Right atrium auricular region (tissue), 2 donors: Measurements from ENCODE around the gene UNC5CL. TPM values are rescaled to one million over a fixed set of nuclear protein-coding genes. Genes with fewer than 3 reads are reported as not detected.

ENCODE experiments used
- DNase-seq: peaks from one replicate; pipeline ENCODE4 v3.0.0-alpha.2; 2019; ENCODE audit warnings: low spot score
- H3K27ac ChIP-seq, 2 donors: fragments of 200-600 bp; sonication (generic); 1 replicate in 1 of 2; 2 replicates in 1 of 2; pipeline ENCODE4 v1.5.1; 2016 to 2019
- H3K27me3 ChIP-seq, 2 donors: fragments of 200-600 bp; sonication (generic); one replicate each; pipeline versions ENCODE4 v1.5.1 to v1.6.0; 2017 to 2019
- H3K36me3 ChIP-seq: fragments of 200-600 bp; sonication (generic); one replicate; pipeline ENCODE4 v1.5.1; 2016
- H3K4me1 ChIP-seq, 2 donors: fragments of 200-600 bp; sonication (generic); one replicate each; pipeline versions ENCODE4 v1.5.1 to v1.6.0; 2017 to 2019
- H3K4me3 ChIP-seq, 2 donors: fragments of 200-600 bp; sonication (generic); 1 replicate in 1 of 2; 2 replicates in 1 of 2; pipeline ENCODE4 v1.5.1; 2017 to 2019; ENCODE audit warnings: mild to moderate bottlenecking in 1 of 2, moderate library complexity in 1 of 2
- H3K9me3 ChIP-seq, 2 donors: fragments of 200-600 bp; sonication (generic); one replicate each; pipeline ENCODE4 v1.5.1; 2019
- total RNA-seq, 2 donors: library from RNA; depleted of rRNA; stranded (reverse); fragments of >200 nt; gene quantifications; one replicate each; pipeline ENCODE4 v1.1.0, GENCODE V29; 2016
- TF ChIP-seq, protein P1 (sequence below), 2 donors: fragments of 200-600 bp; sonication (generic); IDR thresholded peaks; one replicate each; pipeline ENCODE4 v1.5.1; 2019; ENCODE audit warnings: antibody characterized with exemption in 2 of 2

UNC5CL gene, protein sequence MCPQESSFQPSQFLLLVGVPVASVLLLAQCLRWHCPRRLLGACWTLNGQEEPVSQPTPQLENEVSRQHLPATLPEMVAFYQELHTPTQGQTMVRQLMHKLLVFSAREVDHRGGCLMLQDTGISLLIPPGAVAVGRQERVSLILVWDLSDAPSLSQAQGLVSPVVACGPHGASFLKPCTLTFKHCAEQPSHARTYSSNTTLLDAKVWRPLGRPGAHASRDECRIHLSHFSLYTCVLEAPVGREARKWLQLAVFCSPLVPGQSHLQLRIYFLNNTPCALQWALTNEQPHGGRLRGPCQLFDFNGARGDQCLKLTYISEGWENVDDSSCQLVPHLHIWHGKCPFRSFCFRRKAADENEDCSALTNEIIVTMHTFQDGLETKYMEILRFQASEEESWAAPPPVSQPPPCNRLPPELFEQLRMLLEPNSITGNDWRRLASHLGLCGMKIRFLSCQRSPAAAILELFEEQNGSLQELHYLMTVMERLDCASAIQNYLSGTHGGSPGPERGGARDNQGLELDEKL
- under 1 TPM; 0.43 to 0.96 TPM for total RNA-seq

DNA sequence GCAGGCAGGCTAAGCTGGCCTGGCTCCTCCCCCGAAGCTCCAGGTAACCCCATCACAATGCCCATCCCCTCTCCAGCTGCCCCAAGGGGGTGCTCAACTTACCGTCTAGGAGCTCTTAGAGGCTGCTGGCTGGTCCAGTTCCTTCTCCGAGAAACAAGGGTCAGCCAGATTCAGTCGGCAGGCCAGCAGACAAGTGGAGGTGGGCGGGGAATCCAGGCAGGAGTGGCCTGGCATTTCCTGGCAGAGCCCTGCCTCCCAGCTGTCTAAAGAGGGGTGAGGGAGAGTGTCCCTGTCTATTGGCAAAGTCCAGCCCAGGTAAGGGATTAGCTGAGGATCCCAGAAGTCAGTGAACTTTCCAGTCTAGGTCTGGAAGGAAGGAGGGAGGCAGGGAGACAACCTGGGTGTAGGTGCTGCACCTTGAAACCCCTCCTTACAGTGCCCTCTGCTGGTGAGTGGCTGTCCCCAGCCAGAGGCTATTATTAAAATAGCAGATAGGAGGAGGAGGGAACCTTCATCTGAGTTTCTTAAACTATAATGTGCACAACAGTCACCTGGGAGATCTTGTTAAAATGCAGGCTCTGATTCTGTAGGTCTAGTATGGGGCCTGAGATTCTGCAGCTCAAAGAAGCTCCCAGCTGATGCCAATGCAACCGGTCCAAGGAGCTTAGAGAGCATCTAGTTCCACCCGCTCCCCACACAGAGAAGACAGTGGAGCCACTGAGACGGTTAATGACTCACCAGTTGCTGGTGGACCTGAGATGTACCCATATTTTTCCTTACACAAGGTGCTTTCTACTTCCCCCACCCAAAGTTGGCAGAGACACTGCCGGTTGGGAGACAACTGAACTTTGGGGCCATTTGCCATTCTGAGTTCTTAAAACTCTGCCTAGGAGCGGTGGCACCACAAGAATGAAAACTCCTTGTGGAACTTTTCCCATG is at the start of gene UNC5CL:
UNC5CL (minus strand) TSS at position 162 of the 939 bp plus-strand sequence. CDS start 4,147 bp downstream, outside the sequence.
- no peak for DNase-seq
- Histone ChIP-seq H3K36me3 (no peaks in the 10 kb centered on the region), H3K9me3 (no peaks in the 10 kb centered on the region), H3K4me3 (no peak within 1 kb of the TSS), H3K27ac (no peak within 1 kb of the TSS), H3K4me1 (peaks cover 0 to 6% of the 10 kb centered on the region in 2 donors), H3K27me3 (no peaks in the 10 kb centered on the region)
- TF ChIP-seq, protein P1, sequence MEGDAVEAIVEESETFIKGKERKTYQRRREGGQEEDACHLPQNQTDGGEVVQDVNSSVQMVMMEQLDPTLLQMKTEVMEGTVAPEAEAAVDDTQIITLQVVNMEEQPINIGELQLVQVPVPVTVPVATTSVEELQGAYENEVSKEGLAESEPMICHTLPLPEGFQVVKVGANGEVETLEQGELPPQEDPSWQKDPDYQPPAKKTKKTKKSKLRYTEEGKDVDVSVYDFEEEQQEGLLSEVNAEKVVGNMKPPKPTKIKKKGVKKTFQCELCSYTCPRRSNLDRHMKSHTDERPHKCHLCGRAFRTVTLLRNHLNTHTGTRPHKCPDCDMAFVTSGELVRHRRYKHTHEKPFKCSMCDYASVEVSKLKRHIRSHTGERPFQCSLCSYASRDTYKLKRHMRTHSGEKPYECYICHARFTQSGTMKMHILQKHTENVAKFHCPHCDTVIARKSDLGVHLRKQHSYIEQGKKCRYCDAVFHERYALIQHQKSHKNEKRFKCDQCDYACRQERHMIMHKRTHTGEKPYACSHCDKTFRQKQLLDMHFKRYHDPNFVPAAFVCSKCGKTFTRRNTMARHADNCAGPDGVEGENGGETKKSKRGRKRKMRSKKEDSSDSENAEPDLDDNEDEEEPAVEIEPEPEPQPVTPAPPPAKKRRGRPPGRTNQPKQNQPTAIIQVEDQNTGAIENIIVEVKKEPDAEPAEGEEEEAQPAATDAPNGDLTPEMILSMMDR (IDR thresholded peaks at IDR 0.05): peak; percentile 41 to 70

DNA sequence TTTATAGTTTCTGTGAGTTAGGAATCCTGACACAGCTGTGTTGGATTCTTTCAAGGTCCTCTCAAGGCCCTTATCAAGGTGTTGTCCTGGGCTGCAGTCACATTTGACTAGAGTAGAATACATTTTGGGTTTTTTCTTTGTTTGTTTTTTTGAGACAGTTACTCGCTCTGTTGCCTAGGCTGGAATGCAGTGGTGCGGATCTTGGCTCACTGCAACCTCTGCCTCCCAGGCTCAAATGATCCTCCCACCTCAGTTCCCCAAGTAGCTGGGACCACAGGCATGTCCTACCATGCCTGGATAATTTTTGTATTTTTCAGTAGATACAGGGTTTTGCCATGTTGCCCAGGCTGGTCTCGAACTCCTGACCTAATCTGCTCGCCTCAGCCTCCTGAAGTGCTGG is 49.4 kb upstream of the UNC5CL start:
- Histone ChIP-seq H3K4me3 (no peak overlapping the region), H3K4me1 (no peaks in the 10 kb centered on the region), H3K27me3 (no peaks in the 10 kb centered on the region), H3K27ac (no peak overlapping the region), H3K36me3 (peaks cover 75% of the 10 kb centered on the region), H3K9me3 (no peaks in the 10 kb centered on the region)
- DNase-seq: no peak
- TF ChIP-seq, protein P1 (IDR thresholded peaks at IDR 0.05): no peak

DNA sequence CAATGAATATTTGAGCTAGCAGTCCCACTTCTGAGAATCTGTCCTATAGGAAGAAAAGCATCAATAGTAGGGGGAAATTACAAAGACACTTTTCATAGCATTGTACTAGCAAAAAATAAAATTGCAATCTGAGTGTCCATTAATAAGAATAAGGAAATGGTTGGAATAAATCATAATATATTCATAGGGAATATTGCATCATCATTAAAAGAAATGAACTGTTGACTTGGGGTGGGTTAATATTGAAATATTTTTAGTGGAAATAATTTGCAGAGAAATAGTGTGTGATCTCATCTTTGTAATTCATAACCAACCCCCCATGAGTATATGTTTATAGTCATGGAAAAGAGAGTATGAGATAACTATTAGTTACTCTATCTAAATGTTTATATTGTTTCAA is 46.2 kb upstream of the UNC5CL start:
- Histone ChIP-seq H3K27me3 (no peaks in the 10 kb centered on the region), H3K9me3 (no peaks in the 10 kb centered on the region), H3K4me1 (no peaks in the 10 kb centered on the region), H3K36me3 (peaks cover 54% of the 10 kb centered on the region), H3K4me3 (no peak overlapping the region), H3K27ac (no peak overlapping the region)
- no peak for DNase-seq
- TF ChIP-seq, protein P1 (IDR thresholded peaks at IDR 0.05): no peak

DNA sequence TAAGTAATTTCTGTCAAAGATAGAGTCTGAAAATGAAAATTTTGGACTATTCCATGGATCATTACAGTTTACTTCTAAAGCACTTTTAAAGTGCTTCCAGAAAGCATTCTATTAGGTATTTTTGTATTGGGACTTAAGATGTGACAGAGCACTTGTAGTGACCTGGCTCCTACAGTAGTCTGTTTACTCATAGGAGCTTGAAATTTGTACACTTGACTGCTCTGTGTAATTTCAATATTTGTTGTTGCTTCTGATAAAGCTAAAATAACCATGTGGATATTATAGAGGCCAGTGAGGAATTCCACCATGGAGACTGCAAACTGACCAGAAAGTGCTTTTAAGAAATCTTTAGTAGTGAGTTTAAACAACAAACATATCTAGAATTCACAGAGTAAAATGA is 44.1 kb upstream of the UNC5CL start:
- H3K36me3 ChIP-seq: peaks cover 55% of the 10 kb centered on the region
- no peaks in the 10 kb centered on the region for H3K27me3 ChIP-seq
- no peaks in the 10 kb centered on the region for H3K9me3 ChIP-seq
- DNase-seq: no peak
- TF ChIP-seq, protein P1 (IDR thresholded peaks at IDR 0.05): no peak
- H3K27ac ChIP-seq: no peak overlapping the region
- no peak overlapping the region for H3K4me3 ChIP-seq
- no peaks in the 10 kb centered on the region for H3K4me1 ChIP-seq

GRCh38 chr6:41080621-41081020 is 41.6 kb upstream of the UNC5CL start:
- H3K36me3 ChIP-seq: peaks cover 42% of the 10 kb centered on the region
- TF ChIP-seq, protein P1 (IDR thresholded peaks at IDR 0.05): no peak
- H3K9me3 ChIP-seq: no peaks in the 10 kb centered on the region
- no peak overlapping the region for H3K4me3 ChIP-seq
- DNase-seq: no peak
- H3K27ac ChIP-seq: no peak overlapping the region
- H3K27me3 ChIP-seq: no peaks in the 10 kb centered on the region
- peaks cover 0 to 11% of the 10 kb centered on the region in 2 donors for H3K4me1 ChIP-seq
